Measurements from ENCODE around the gene SND1.

DNA sequence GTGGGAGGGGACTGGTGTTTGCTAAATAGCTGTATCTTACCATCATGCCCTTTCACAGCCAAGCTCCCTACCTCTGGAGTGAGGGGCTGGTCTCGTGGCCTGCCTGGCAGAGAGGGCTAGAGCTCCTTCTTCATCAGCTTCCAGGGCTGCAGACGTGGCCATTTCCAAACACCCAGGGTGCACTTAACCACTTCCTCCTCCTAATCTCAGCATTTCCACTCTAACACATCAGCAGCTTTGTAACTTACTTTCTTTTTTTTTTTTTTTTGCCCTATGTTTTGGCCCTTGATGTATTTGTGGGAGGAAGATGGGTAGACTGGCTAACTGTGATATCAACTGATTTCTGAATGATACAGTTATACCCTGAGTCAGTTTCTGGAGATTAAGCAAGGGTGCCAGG, 351.8 kb downstream of the SND1 start:
- TF ChIP-seq CEBPB (IDR thresholded peaks at IDR 0.05; ENCODE audit: low read depth, low read length) (no peak), MXI1 (IDR thresholded peaks at IDR 0.05; ENCODE audit: borderline replicate concordance, low read depth, low read length) (no peak), CHD1 (IDR thresholded peaks at IDR 0.05; ENCODE audit: low read depth, low read length) (no peak), POLR2A (IDR thresholded peaks at IDR 0.05; ENCODE audit: low read depth, low read length) (no peak), RFX5 (IDR thresholded peaks at IDR 0.05; ENCODE audit: low read depth, low read length) (no peak)
- TF ChIP-seq, protein P1, sequence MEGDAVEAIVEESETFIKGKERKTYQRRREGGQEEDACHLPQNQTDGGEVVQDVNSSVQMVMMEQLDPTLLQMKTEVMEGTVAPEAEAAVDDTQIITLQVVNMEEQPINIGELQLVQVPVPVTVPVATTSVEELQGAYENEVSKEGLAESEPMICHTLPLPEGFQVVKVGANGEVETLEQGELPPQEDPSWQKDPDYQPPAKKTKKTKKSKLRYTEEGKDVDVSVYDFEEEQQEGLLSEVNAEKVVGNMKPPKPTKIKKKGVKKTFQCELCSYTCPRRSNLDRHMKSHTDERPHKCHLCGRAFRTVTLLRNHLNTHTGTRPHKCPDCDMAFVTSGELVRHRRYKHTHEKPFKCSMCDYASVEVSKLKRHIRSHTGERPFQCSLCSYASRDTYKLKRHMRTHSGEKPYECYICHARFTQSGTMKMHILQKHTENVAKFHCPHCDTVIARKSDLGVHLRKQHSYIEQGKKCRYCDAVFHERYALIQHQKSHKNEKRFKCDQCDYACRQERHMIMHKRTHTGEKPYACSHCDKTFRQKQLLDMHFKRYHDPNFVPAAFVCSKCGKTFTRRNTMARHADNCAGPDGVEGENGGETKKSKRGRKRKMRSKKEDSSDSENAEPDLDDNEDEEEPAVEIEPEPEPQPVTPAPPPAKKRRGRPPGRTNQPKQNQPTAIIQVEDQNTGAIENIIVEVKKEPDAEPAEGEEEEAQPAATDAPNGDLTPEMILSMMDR (conservative IDR thresholded peaks at IDR 0.05; ENCODE audit: low read depth, low read length): no peak
- TF ChIP-seq, protein P2, sequence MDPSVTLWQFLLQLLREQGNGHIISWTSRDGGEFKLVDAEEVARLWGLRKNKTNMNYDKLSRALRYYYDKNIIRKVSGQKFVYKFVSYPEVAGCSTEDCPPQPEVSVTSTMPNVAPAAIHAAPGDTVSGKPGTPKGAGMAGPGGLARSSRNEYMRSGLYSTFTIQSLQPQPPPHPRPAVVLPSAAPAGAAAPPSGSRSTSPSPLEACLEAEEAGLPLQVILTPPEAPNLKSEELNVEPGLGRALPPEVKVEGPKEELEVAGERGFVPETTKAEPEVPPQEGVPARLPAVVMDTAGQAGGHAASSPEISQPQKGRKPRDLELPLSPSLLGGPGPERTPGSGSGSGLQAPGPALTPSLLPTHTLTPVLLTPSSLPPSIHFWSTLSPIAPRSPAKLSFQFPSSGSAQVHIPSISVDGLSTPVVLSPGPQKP (IDR thresholded peaks at IDR 0.05; ENCODE audit: borderline replicate concordance, low read depth, low read length): no peak
